ENCODE data around the gene SBK1.

Gene SBK1

DNA sequence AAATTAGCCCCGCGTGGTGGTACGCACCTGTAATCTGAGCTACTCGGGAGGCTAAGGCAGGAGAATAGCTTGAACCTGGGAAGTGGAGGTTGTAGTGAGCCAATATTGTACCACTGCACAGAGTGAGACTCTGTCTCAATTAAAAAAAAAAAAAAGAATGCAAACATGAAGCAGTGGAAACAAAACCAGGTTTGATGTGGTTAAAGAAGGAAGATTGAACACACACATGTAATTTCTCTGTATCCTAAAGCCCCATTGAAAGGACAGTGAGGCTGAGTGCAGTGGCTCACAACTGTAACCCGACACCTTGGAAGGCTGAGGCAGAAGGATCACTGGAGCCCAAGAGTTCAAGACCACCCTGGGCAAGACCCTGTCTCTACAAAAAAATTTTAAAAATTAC lies 26.5 kb upstream of the SBK1 start:
- Histone ChIP-seq H3K27ac (ENCODE audit: low read depth, low read length, poor library complexity, severe bottlenecking) (no peak overlapping the region), H3K9ac (ENCODE audit: low read length) (no peak overlapping the region), H3K79me2 (ENCODE audit: insufficient read depth, low read length) (no peaks in the 10 kb centered on the region), H3F3A (ENCODE audit: insufficient read depth, low read length) (no peaks in the 10 kb centered on the region), H4K20me1 (ENCODE audit: insufficient read depth, low read length) (no peaks in the 10 kb centered on the region), H3K4me2 (ENCODE audit: low read length) (no peak overlapping the region), H3K9me2 (ENCODE audit: low read depth, low read length) (no peaks in the 10 kb centered on the region), H2AFZ (ENCODE audit: low read length) (no peak overlapping the region), H3K9me3 (ENCODE audit: low read length) (no peaks in the 10 kb centered on the region), H3K4me1 (ENCODE audit: insufficient read depth, low read length, severe bottlenecking) (no peaks in the 10 kb centered on the region), H3K27me3 (ENCODE audit: insufficient read depth, low read length) (no peaks in the 10 kb centered on the region), H3K36me3 (ENCODE audit: insufficient read depth, low read length) (no peaks in the 10 kb centered on the region), H3K4me3 (ENCODE audit: low read depth, low read length, poor library complexity, severe bottlenecking) (no peak overlapping the region)
- no peak for TF ChIP-seq CTCF (IDR thresholded peaks at IDR 0.05; ENCODE audit: low read length)
- TF ChIP-seq EZH2 (IDR thresholded peaks at IDR 0.05; ENCODE audit: borderline replicate concordance, low read length) = no peak

- Histone ChIP-seq H3K4me2 (ENCODE audit: low read length) (no peak overlapping the region), H3K79me2 (ENCODE audit: insufficient read depth, low read length) (no peaks in the 10 kb centered on the region), H3K36me3 (ENCODE audit: insufficient read depth, low read length) (no peaks in the 10 kb centered on the region), H3K4me1 (ENCODE audit: insufficient read depth, low read length, severe bottlenecking) (no peaks in the 10 kb centered on the region), H2AFZ (ENCODE audit: low read length) (no peak overlapping the region), H3K4me3 (ENCODE audit: low read depth, low read length, poor library complexity, severe bottlenecking) (no peak overlapping the region), H4K20me1 (ENCODE audit: insufficient read depth, low read length) (no peaks in the 10 kb centered on the region), H3K27me3 (ENCODE audit: insufficient read depth, low read length) (no peaks in the 10 kb centered on the region; the same call in 1 of the 2 replicates), H3F3A (ENCODE audit: insufficient read depth, low read length) (no peaks in the 10 kb centered on the region), H3K27ac (ENCODE audit: low read depth, low read length, poor library complexity, severe bottlenecking) (no peak overlapping the region), H3K9me2 (ENCODE audit: low read depth, low read length) (no peaks in the 10 kb centered on the region), H3K9ac (ENCODE audit: low read length) (no peak overlapping the region), H3K9me3 (ENCODE audit: low read length) (no peaks in the 10 kb centered on the region)
- no peak for TF ChIP-seq CTCF (IDR thresholded peaks at IDR 0.05; ENCODE audit: low read length)
- no peak for TF ChIP-seq EZH2 (IDR thresholded peaks at IDR 0.05; ENCODE audit: borderline replicate concordance, low read length)
Measured at GRCh38 chr16:28267356-28267755, 25.0 kb upstream of the SBK1 start.

DNA sequence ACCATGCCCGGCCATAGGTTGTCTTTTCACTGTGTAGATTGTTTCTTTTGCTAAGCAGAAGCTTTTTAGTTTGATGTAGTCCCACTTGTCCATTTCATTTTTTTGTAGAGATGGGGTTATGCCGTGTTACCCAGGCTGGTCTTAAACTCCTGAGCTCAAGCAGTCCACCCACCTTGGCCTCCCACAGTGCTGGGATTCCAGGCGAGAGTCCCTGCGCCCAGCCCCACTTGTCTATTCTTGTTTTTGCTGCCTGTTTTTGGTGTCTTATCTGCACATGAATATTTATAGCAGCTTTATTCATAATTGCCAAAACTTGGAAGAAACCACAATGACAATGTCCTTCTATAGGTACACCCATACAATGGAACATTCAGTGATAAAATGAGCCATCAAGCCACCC lies 18.8 kb upstream of the SBK1 start:
- Histone ChIP-seq H3K4me3 (ENCODE audit: low read depth, low read length, poor library complexity, severe bottlenecking) (no peak overlapping the region), H2AFZ (ENCODE audit: low read length) (no peak overlapping the region), H3K36me3 (ENCODE audit: insufficient read depth, low read length) (no peaks in the 10 kb centered on the region), H3F3A (ENCODE audit: insufficient read depth, low read length) (no peaks in the 10 kb centered on the region), H3K27me3 (ENCODE audit: insufficient read depth, low read length) (no peaks in the 10 kb centered on the region; the same call in 1 of the 2 replicates), H4K20me1 (ENCODE audit: insufficient read depth, low read length) (no peaks in the 10 kb centered on the region), H3K79me2 (ENCODE audit: insufficient read depth, low read length) (no peaks in the 10 kb centered on the region), H3K9me2 (ENCODE audit: low read depth, low read length) (no peaks in the 10 kb centered on the region), H3K9me3 (ENCODE audit: low read length) (no peaks in the 10 kb centered on the region), H3K4me2 (ENCODE audit: low read length) (no peak overlapping the region), H3K4me1 (ENCODE audit: insufficient read depth, low read length, severe bottlenecking) (no peaks in the 10 kb centered on the region), H3K9ac (ENCODE audit: low read length) (no peak overlapping the region), H3K27ac (ENCODE audit: low read depth, low read length, poor library complexity, severe bottlenecking) (no peak overlapping the region)
- TF ChIP-seq CTCF (IDR thresholded peaks at IDR 0.05; ENCODE audit: low read length) (no peak), EZH2 (IDR thresholded peaks at IDR 0.05; ENCODE audit: borderline replicate concordance, low read length) (no peak)
